Smooth muscle cell (in vitro differentiated cells): Measurements from ENCODE around the gene C11orf58. TPM values are rescaled to one million over a fixed set of nuclear protein-coding genes. Genes with fewer than 3 reads are reported as not detected.

Experiments
- DNase-seq: peaks from one replicate; lab custom pipeline; 2025; ENCODE audit not compliant: unreplicated experiment; lab: John Stamatoyannopoulos, UW
- H2AFZ ChIP-seq: fragments of 200-600 bp; sonication (generic); 2 replicates; pipeline ENCODE4 v1.6.0; 2016; ENCODE audit warnings: antibody characterized with exemption, low read depth, mild to moderate bottlenecking
- H3F3A ChIP-seq: fragments of 200-600 bp; sonication (generic); 2 replicates; pipeline ENCODE4 v1.6.0; 2017; ENCODE audit warnings: antibody characterized with exemption, low read depth
- H3K27ac ChIP-seq: fragments of 200-600 bp; sonication (generic); 2 replicates; pipeline ENCODE4 v1.5.1; 2016; ENCODE audit warnings: low read depth, mild to moderate bottlenecking
- H3K27me3 ChIP-seq: fragments of 200-600 bp; sonication (generic); 2 replicates; pipeline ENCODE4 v1.6.1; 2016; ENCODE audit warnings: low read depth, mild to moderate bottlenecking
- H3K36me3 ChIP-seq: fragments of 200-600 bp; sonication (generic); 2 replicates; pipeline ENCODE4 v1.5.1; 2016; ENCODE audit warnings: low read depth
- H3K4me1 ChIP-seq: fragments of 200-600 bp; sonication (generic); 2 replicates; pipeline ENCODE4 v1.5.1; 2016; ENCODE audit warnings: low read depth
- H3K4me2 ChIP-seq: fragments of 200-600 bp; sonication (generic); 2 replicates; pipeline ENCODE4 v1.6.0; 2016; ENCODE audit warnings: mild to moderate bottlenecking
- H3K4me3 ChIP-seq: fragments of 200-600 bp; sonication (generic); 2 replicates; pipeline ENCODE4 v1.5.1; 2016; ENCODE audit warnings: mild to moderate bottlenecking
- H3K79me2 ChIP-seq: fragments of 200-600 bp; sonication (generic); 2 replicates; pipeline ENCODE4 v1.6.0; 2016; ENCODE audit warnings: low read depth, mild to moderate bottlenecking
- H3K9ac ChIP-seq: fragments of 200-600 bp; sonication (generic); 2 replicates; pipeline ENCODE4 v1.6.0; 2016; ENCODE audit warnings: low read depth
- H3K9me3 ChIP-seq: fragments of 200-600 bp; sonication (generic); replicated peaks from 2 replicates; pipeline ENCODE4 v1.5.1; 2016; ENCODE audit warnings: low read depth
- H4K20me1 ChIP-seq: fragments of 200-600 bp; sonication (generic); 2 replicates; pipeline ENCODE4 v1.6.0; 2016; ENCODE audit warnings: low read depth
- WGBS: methylation state at CpG from one replicate; pipeline ENCODE4 v1.1.7; 2016; ENCODE audit warnings: low lambda C conversion rate; 5-methylcytosine and 5-hydroxymethylcytosine counted together
- polyA plus RNA-seq: library from polyadenylated mRNA; unstranded; fragments of >200 nt; fragmentation: Nextera tagmentation; extraction: Ambion mirVana; gene quantifications from 2 replicates; pipeline ENCODE4 v1.2.1, GENCODE V29; 2016
- total RNA-seq: library from RNA; depleted of rRNA; stranded (reverse); fragments of >200 nt; gene quantifications from 2 replicates; pipeline ENCODE4 v1.2.3, GENCODE V29; 2014
- TF ChIP-seq, protein P1 (sequence below): fragments of 200-600 bp; sonication (generic); IDR thresholded peaks from 2 replicates; pipeline ENCODE4 v1.5.1; 2017; ENCODE audit warnings: borderline replicate concordance, mild to moderate bottlenecking, antibody characterized with exemption; ENCODE audit not compliant: insufficient read depth, poor library complexity, severe bottlenecking

C11orf58 gene
- total and polyA plus RNA-seq, 2 experiments from 2014 or later, result 174 to 183 TPM

GRCh38 chr11:16744128-16744725, 5.8 kb downstream of the C11orf58 start:
- no peak overlapping the region for H3K4me2 ChIP-seq
- WGBS, result 93% methylated on average over 5 of the region's 5 CpGs
- no peak overlapping the region for H2AFZ ChIP-seq

DNA sequence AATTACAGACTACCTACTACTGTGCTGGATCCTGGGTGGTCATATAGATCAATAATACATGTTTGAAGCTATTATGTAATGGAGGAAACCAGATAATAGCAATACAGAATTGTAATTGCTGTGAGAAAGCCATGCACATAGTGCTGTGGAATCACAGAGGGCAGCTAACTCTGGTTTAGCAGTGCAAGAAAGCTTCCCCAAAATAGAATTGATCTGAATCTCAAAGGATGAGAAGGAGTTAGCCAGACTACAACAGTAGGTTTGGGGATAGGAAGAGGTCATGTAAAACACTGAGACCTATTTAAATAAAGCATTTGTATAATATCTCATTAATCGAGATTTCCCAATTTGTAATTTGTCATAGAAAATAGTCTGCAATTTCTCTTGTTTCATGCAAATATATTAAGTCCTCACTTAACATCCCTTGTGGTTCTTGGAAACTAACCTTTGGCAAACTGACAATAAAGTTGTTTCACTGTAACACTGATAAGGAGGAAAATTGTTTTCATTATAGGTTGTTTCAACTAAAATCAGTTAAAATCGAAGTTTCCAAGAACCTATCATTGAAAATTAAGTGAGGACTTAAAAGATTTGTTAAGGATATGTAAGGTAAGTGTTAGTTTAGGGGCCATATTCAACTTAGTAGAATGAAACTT, 7.6 kb downstream of the C11orf58 start:
- Histone ChIP-seq H3K79me2 (peaks cover 77% of the 10 kb centered on the region), H3K9me3 (no peaks in the 10 kb centered on the region), H3K27ac (no peak overlapping the region), H3K27me3 (no peaks in the 10 kb centered on the region), H4K20me1 (peaks cover 98% of the 10 kb centered on the region), H3K36me3 (peaks cover 29% of the 10 kb centered on the region), H2AFZ (no peak overlapping the region), H3F3A (no peaks in the 10 kb centered on the region), H3K4me2 (no peak overlapping the region), H3K9ac (no peak overlapping the region), H3K4me1 (peaks cover 15% of the 10 kb centered on the region), H3K4me3 (no peak overlapping the region)
- DNase-seq, result no peak
- WGBS, result 99% methylated on average over 2 of the region's 2 CpGs
- TF ChIP-seq, protein P1, sequence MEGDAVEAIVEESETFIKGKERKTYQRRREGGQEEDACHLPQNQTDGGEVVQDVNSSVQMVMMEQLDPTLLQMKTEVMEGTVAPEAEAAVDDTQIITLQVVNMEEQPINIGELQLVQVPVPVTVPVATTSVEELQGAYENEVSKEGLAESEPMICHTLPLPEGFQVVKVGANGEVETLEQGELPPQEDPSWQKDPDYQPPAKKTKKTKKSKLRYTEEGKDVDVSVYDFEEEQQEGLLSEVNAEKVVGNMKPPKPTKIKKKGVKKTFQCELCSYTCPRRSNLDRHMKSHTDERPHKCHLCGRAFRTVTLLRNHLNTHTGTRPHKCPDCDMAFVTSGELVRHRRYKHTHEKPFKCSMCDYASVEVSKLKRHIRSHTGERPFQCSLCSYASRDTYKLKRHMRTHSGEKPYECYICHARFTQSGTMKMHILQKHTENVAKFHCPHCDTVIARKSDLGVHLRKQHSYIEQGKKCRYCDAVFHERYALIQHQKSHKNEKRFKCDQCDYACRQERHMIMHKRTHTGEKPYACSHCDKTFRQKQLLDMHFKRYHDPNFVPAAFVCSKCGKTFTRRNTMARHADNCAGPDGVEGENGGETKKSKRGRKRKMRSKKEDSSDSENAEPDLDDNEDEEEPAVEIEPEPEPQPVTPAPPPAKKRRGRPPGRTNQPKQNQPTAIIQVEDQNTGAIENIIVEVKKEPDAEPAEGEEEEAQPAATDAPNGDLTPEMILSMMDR, result no peak

More at GRCh38 chr11:16744128-16744725, 5.8 kb downstream of the C11orf58 start:
- Histone ChIP-seq H3K4me1 (peaks cover 27% of the 10 kb centered on the region), H3K36me3 (peaks cover 20% of the 10 kb centered on the region), H3F3A (no peaks in the 10 kb centered on the region), H3K27ac (no peak overlapping the region), H3K9me3 (no peaks in the 10 kb centered on the region), H3K9ac (no peak overlapping the region), H3K79me2 (peaks cover 95% of the 10 kb centered on the region), H4K20me1 (peaks cover 96% of the 10 kb centered on the region), H3K4me3 (no peak overlapping the region), H3K27me3 (no peaks in the 10 kb centered on the region)
- DNase-seq, result no peak
- TF ChIP-seq, protein P1, result no peak

- H3K36me3 ChIP-seq, result peaks cover 41% of the 10 kb centered on the region
- no peak overlapping the region for H3K27ac ChIP-seq
- H3K9ac ChIP-seq, result no peak overlapping the region
- H3K27me3 ChIP-seq, result no peaks in the 10 kb centered on the region
- peaks cover 4% of the 10 kb centered on the region for H3F3A ChIP-seq
- H3K4me2 ChIP-seq, result no peak overlapping the region
- H2AFZ ChIP-seq, result no peak overlapping the region
- no peaks in the 10 kb centered on the region for H3K4me1 ChIP-seq
- 89% methylated on average over 1 of the region's 1 CpG for WGBS
- H3K9me3 ChIP-seq, result no peaks in the 10 kb centered on the region
- DNase-seq, result no peak
- H3K79me2 ChIP-seq, result peaks cover 46% of the 10 kb centered on the region
- TF ChIP-seq, protein P1, result no peak
- H4K20me1 ChIP-seq, result peaks cover 98% of the 10 kb centered on the region
- H3K4me3 ChIP-seq, result no peak overlapping the region
These were observed 10.6 kb downstream of the C11orf58 start for GRCh38 chr11:16749092-16749491.

- Histone ChIP-seq H3K9me3 (no peaks in the 10 kb centered on the region), H3K4me2 (no peak overlapping the region), H3K79me2 (peaks cover 41% of the 10 kb centered on the region), H4K20me1 (peaks cover 95% of the 10 kb centered on the region), H2AFZ (no peak overlapping the region), H3K36me3 (peaks cover 45% of the 10 kb centered on the region), H3K4me3 (no peak overlapping the region), H3F3A (peaks cover 4% of the 10 kb centered on the region), H3K9ac (no peak overlapping the region), H3K4me1 (no peaks in the 10 kb centered on the region), H3K27ac (no peak overlapping the region), H3K27me3 (no peaks in the 10 kb centered on the region)
- TF ChIP-seq, protein P1, result no peak
- WGBS, result 94% methylated on average over 2 of the region's 2 CpGs
- DNase-seq, result no peak
These were observed 11.2 kb downstream of the C11orf58 start for GRCh38 chr11:16749666-16750065.
